Neural progenitor cell (in vitro differentiated cells): ENCODE results near the gene FGFRL1.

Experiments used
- CTCF ChIP-seq: fragments of 200-600 bp; sonication (generic); IDR thresholded peaks from 2 replicates; pipeline ENCODE4 v1.5.1; 2017; ENCODE audit warnings: antibody characterized with exemption, mild to moderate bottlenecking
- EZH2 ChIP-seq: fragments of 200-600 bp; sonication (generic); IDR thresholded peaks from 2 replicates; pipeline ENCODE4 v1.6.1; 2017; ENCODE audit warnings: antibody characterized with exemption, mild to moderate bottlenecking, moderate library complexity
- EZH2phosphoT487 ChIP-seq: fragments of 200-600 bp; sonication (generic); IDR thresholded peaks from 2 replicates; pipeline ENCODE4 v1.6.1; 2017; ENCODE audit warnings: antibody characterized with exemption

- TF ChIP-seq CTCF (no peak), EZH2phosphoT487 (no peak), EZH2 (no peak)
Observed at GRCh38 chr4:1062419-1062818, 51.0 kb downstream of the FGFRL1 start.
